ENCODE data around the gene ELF5. TPM values are rescaled to one million over a fixed set of nuclear protein-coding genes. Genes with fewer than 3 reads are reported as not detected.

The ELF5 gene
- total and polyA plus RNA-seq, 2 of the 13 experiments (the other 11 are each of a cell fraction or from before 2014, with no cell fraction given): 0.51 to 2.6 TPM

DNA sequence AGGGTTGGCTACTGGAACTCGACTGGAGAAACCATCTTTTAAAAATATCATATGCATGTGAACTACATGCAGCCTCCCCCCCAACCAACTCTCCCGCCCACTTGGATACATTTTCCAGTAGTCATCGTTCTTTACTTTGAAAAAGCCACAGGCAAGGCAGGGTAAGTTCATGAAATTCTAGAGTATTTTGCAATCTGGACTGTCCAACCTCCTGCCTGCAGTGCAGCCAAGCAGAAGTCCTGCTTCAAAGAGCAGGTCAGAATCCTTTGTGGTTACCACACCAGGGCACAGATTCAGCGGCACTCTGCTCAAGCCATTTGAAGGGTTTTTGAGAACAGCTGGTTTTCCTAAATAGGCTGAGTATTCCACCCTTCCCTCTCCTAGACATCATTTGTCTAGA, 12.1 kb downstream of the ELF5 start (continued):
- TF ChIP-seq, protein P1, sequence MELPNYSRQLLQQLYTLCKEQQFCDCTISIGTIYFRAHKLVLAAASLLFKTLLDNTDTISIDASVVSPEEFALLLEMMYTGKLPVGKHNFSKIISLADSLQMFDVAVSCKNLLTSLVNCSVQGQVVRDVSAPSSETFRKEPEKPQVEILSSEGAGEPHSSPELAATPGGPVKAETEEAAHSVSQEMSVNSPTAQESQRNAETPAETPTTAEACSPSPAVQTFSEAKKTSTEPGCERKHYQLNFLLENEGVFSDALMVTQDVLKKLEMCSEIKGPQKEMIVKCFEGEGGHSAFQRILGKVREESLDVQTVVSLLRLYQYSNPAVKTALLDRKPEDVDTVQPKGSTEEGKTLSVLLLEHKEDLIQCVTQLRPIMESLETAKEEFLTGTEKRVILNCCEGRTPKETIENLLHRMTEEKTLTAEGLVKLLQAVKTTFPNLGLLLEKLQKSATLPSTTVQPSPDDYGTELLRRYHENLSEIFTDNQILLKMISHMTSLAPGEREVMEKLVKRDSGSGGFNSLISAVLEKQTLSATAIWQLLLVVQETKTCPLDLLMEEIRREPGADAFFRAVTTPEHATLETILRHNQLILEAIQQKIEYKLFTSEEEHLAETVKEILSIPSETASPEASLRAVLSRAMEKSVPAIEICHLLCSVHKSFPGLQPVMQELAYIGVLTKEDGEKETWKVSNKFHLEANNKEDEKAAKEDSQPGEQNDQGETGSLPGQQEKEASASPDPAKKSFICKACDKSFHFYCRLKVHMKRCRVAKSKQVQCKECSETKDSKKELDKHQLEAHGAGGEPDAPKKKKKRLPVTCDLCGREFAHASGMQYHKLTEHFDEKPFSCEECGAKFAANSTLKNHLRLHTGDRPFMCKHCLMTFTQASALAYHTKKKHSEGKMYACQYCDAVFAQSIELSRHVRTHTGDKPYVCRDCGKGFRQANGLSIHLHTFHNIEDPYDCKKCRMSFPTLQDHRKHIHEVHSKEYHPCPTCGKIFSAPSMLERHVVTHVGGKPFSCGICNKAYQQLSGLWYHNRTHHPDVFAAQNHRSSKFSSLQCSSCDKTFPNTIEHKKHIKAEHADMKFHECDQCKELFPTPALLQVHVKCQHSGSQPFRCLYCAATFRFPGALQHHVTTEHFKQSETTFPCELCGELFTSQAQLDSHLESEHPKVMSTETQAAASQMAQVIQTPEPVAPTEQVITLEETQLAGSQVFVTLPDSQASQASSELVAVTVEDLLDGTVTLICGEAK (IDR thresholded peaks at IDR 0.05): no peak
- TF ChIP-seq, protein P1 (CRISPR knock-in tag; IDR thresholded peaks at IDR 0.05): no peak
- TF ChIP-seq ESRRA (CRISPR knock-in tag; IDR thresholded peaks at IDR 0.05; ENCODE audit: low read depth): no peak
- TF ChIP-seq ZSCAN21 (CRISPR knock-in tag; IDR thresholded peaks at IDR 0.05; ENCODE audit: borderline replicate concordance): no peak
- 0 out of 2 replicates have a peak, but pooled peaks have one; percentile 29 for TF ChIP-seq ISL2 (CRISPR knock-in tag; IDR thresholded peaks at IDR 0.05)
- TF ChIP-seq CBX5 (CRISPR knock-in tag; IDR thresholded peaks at IDR 0.05; ENCODE audit: borderline replicate concordance): peak; percentile 75; the same call in 1 of the 2 replicates
- no peak for TF ChIP-seq GZF1 (CRISPR knock-in tag; IDR thresholded peaks at IDR 0.05)
- TF ChIP-seq, protein P2, sequence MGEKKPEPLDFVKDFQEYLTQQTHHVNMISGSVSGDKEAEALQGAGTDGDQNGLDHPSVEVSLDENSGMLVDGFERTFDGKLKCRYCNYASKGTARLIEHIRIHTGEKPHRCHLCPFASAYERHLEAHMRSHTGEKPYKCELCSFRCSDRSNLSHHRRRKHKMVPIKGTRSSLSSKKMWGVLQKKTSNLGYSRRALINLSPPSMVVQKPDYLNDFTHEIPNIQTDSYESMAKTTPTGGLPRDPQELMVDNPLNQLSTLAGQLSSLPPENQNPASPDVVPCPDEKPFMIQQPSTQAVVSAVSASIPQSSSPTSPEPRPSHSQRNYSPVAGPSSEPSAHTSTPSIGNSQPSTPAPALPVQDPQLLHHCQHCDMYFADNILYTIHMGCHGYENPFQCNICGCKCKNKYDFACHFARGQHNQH (CRISPR knock-in tag; IDR thresholded peaks at IDR 0.05): 0 out of 2 replicates have a peak, but pooled peaks have one; percentile 39
- no peak for TF ChIP-seq ZNF687 (CRISPR knock-in tag; IDR thresholded peaks at IDR 0.05)
- TF ChIP-seq SMYD3 (CRISPR knock-in tag; IDR thresholded peaks at IDR 0.05): no peak
- TF ChIP-seq PRDM15 (CRISPR knock-in tag; IDR thresholded peaks at IDR 0.05): no peak
- TF ChIP-seq FOXA3 (CRISPR knock-in tag; IDR thresholded peaks at IDR 0.05): peak; percentile 54; the same call in 1 of the 2 replicates

All from HepG2 (cell line).